Natural killer cell (primary cell): ENCODE results near the gene SLC9A1. TPM values are rescaled to one million over a fixed set of nuclear protein-coding genes. Genes with fewer than 3 reads are reported as not detected.

Source experiments
- ATAC-seq, 3 donors: fragments of 150-1000 bp in 2 of 3; fragments of 200-7000 bp in 1 of 3; cut with Tn5 transposase; 1 replicate in 1 of 3; 2 replicates in 2 of 3; pipeline ENCODE4 v1.10.0; 2021; ENCODE audit warnings: mild to moderate bottlenecking in 2 of 3, moderate library complexity in 2 of 3
- DNase-seq, 2 donors: peaks; one replicate each; pipeline versions ENCODE4 v3.0.0 to v3.0.0-alpha.2; 2013 to 2021; ENCODE audit warnings: mixed read lengths in 1 of 2
- H3K27ac ChIP-seq: one replicate; pipeline ENCODE4 v1.5.1; 2013; ENCODE audit warnings: mild to moderate bottlenecking, low read length
- H3K27me3 ChIP-seq: one replicate; pipeline ENCODE4 v1.6.1; 2013; ENCODE audit warnings: low read length; ENCODE audit not compliant: control insufficient read depth, insufficient read depth
- H3K36me3 ChIP-seq: one replicate; pipeline ENCODE4 v1.6.1; 2013; ENCODE audit warnings: low read length; ENCODE audit not compliant: control insufficient read depth, insufficient read depth
- H3K4me1 ChIP-seq: one replicate; pipeline ENCODE4 v1.6.1; 2013; ENCODE audit warnings: low read length; ENCODE audit not compliant: control insufficient read depth, insufficient read depth
- H3K4me3 ChIP-seq: one replicate; pipeline ENCODE4 v1.5.1; 2013; ENCODE audit warnings: low read length
- H3K9me3 ChIP-seq: one replicate; pipeline ENCODE4 v1.6.1; 2013; ENCODE audit warnings: low read length; ENCODE audit not compliant: control insufficient read depth, insufficient read depth
- H3K27ac Mint-ChIP-seq, 2 donors: one replicate each; pipeline ENCODE4 v1.8.0; 2022; ENCODE audit warnings: mild to moderate bottlenecking in 2 of 2, mixed read lengths in 2 of 2, moderate library complexity in 1 of 2
- H3K27me3 Mint-ChIP-seq, 2 donors: one replicate each; pipeline ENCODE4 v1.8.0; 2022; ENCODE audit warnings: low read depth in 2 of 2, mixed read lengths in 2 of 2
- H3K36me3 Mint-ChIP-seq: one replicate; pipeline ENCODE4 v1.8.0; 2022; ENCODE audit warnings: mixed read lengths
- H3K4me1 Mint-ChIP-seq, 2 donors: one replicate each; pipeline ENCODE4 v1.8.0; 2022; ENCODE audit warnings: mixed read lengths in 2 of 2
- H3K4me3 Mint-ChIP-seq: one replicate; pipeline ENCODE4 v1.8.0; 2022; ENCODE audit warnings: mild to moderate bottlenecking, moderate library complexity, mixed read lengths
- H3K9me3 Mint-ChIP-seq, 2 donors: one replicate each; pipeline ENCODE4 v1.8.0; 2022; ENCODE audit warnings: mixed read lengths in 2 of 2
- CTCF ChIP-seq: fragments of 200-600 bp; IDR thresholded peaks from one replicate; pipeline ENCODE4 v1.8.0; 2022; ENCODE audit warnings: antibody characterized with exemption
- WGBS: methylation state at CpG from one replicate; pipeline ENCODE4 v1.1.7; 2013; ENCODE audit warnings: missing lambda C conversion rate; ENCODE audit not compliant: insufficient coverage; 5-methylcytosine and 5-hydroxymethylcytosine counted together
- intact Hi-C: fragments of 100-400 bp; cut with micrococcal nuclease; formaldehyde crosslinking; loops from one replicate; pipeline ENCODE4 v1.14.2; 2022
- total RNA-seq, 4 donors: library from RNA; stranded (reverse); fragments of 120-200 nt in 1 of 4; gene quantifications; one replicate each; pipeline versions ENCODE4 v1.2.3 to v1.2.4, GENCODE V29; 2013 to 2022

The SLC9A1 gene
- total RNA-seq, 3 donors from 2014 or later (not counting 1 experiment from before 2014, with no cell fraction given) = 26.5 to 37.4 (median 29.4) TPM

GRCh38 chr1:27136998-27137542 is 17.9 kb downstream of the SLC9A1 start:
- H3K27me3 ChIP-seq = no peaks in the 10 kb centered on the region
- Mint-ChIP-seq H3K9me3 (no peaks in the 10 kb centered on the region), H3K36me3 (no peaks in the 10 kb centered on the region), H3K27ac (peak overlapping the region; percentile 99 to 100), H3K4me1 (peaks cover 41 to 48% of the 10 kb centered on the region in 2 donors), H3K4me3 (peak overlapping the region; percentile 90), H3K27me3 (no peaks in the 10 kb centered on the region)
- TF ChIP-seq CTCF = no peak
- no peaks in the 10 kb centered on the region for H3K9me3 ChIP-seq
- ATAC-seq = peak; percentile 87 to 91 (median 88)
- H3K4me3 ChIP-seq = peak overlapping the region; percentile 18
- peak; percentile 75 to 88 for DNase-seq
- intact Hi-C loops = loop anchor here (1.0 kb wide), 1 partner anchor 18 kb away; the partner anchor contains the start of gene SLC9A1
- peaks cover 30% of the 10 kb centered on the region for H3K4me1 ChIP-seq
- peak overlapping the region; percentile 94 for H3K27ac ChIP-seq
- WGBS = 12% methylated on average over 10 of the region's 11 CpGs
- H3K36me3 ChIP-seq = no peaks in the 10 kb centered on the region

- Histone ChIP-seq H3K27ac (peak overlapping the region; percentile 94), H3K27me3 (no peaks in the 10 kb centered on the region), H3K4me1 (peaks cover 32% of the 10 kb centered on the region), H3K9me3 (no peaks in the 10 kb centered on the region), H3K36me3 (no peaks in the 10 kb centered on the region), H3K4me3 (no peak overlapping the region)
- ATAC-seq (peak; percentile 62 to 67 (median 64)), DNase-seq (peak; percentile 52 to 64)
- H3K36me3 Mint-ChIP-seq = no peaks in the 10 kb centered on the region
- H3K4me1 Mint-ChIP-seq = peaks cover 45 to 47% of the 10 kb centered on the region in 2 donors
- no peaks in the 10 kb centered on the region for H3K9me3 Mint-ChIP-seq
- intact Hi-C loops = no loop called here
- TF ChIP-seq CTCF = no peak
- 66% methylated on average over 3 of the region's 3 CpGs for WGBS
- H3K27ac Mint-ChIP-seq = peak overlapping the region; percentile 99 to 100
- peak overlapping the region; percentile 90 for H3K4me3 Mint-ChIP-seq
- no peaks in the 10 kb centered on the region for H3K27me3 Mint-ChIP-seq
These were observed 18.7 kb downstream of the SLC9A1 start for GRCh38 chr1:27136236-27136551.

- no peak overlapping the region for H3K4me3 ChIP-seq
- intact Hi-C loops = no loop called here
- ATAC-seq (peak; percentile 1 to 14 (median 8)), DNase-seq (no peak)
- no peaks in the 10 kb centered on the region for H3K27me3 ChIP-seq
- H3K36me3 Mint-ChIP-seq = no peaks in the 10 kb centered on the region
- 74% methylated on average over 5 of the region's 5 CpGs for WGBS
- peaks cover 45 to 51% of the 10 kb centered on the region in 2 donors for H3K4me1 Mint-ChIP-seq
- H3K9me3 Mint-ChIP-seq = no peaks in the 10 kb centered on the region
- H3K27me3 Mint-ChIP-seq = no peaks in the 10 kb centered on the region
- peaks cover 35% of the 10 kb centered on the region for H3K4me1 ChIP-seq
- peak overlapping the region; percentile 90 for H3K4me3 Mint-ChIP-seq
- no peaks in the 10 kb centered on the region for H3K9me3 ChIP-seq
- no peak for TF ChIP-seq CTCF
- H3K27ac Mint-ChIP-seq = peak overlapping the region; percentile 99 to 100
- H3K36me3 ChIP-seq = no peaks in the 10 kb centered on the region
- H3K27ac ChIP-seq = peak overlapping the region; percentile 94
These were observed 19.2 kb downstream of the SLC9A1 start for GRCh38 chr1:27135541-27136235.
